Loucy (cell line): Measurements from ENCODE around the gene GPC5.
A peak's percentile ranks its signal among the peaks of the same experiment; 100 is the strongest.

ENCODE experiments used
- H2AFZ ChIP-seq: fragments of 200-600 bp; sonication (generic); 2 replicates; pipeline ENCODE4 v1.6.0; 2016; ENCODE audit warnings: antibody characterized with exemption, mild to moderate bottlenecking, low read length, moderate library complexity
- H3F3A ChIP-seq: fragments of 200-600 bp; 2 replicates; pipeline ENCODE4 v1.6.0; 2016; ENCODE audit warnings: antibody characterized with exemption, low read depth, mild to moderate bottlenecking
- H3K27me3 ChIP-seq: fragments of 200-600 bp; sonication (generic); 2 replicates; pipeline ENCODE4 v1.6.1; 2014; ENCODE audit warnings: low read length, mild to moderate bottlenecking; ENCODE audit not compliant: insufficient read depth, poor library complexity, severe bottlenecking
- H3K36me3 ChIP-seq: fragments of 200-600 bp; sonication (generic); 2 replicates; pipeline ENCODE4 v1.6.1; 2016; ENCODE audit warnings: low read length; ENCODE audit not compliant: insufficient read depth
- H3K4me1 ChIP-seq: fragments of 200-600 bp; sonication (generic); 2 replicates; pipeline ENCODE4 v1.5.1; 2014; ENCODE audit warnings: low read length, mild to moderate bottlenecking; ENCODE audit not compliant: insufficient read depth, poor library complexity, severe bottlenecking
- H3K4me2 ChIP-seq: fragments of 200-600 bp; sonication (generic); 2 replicates; pipeline ENCODE4 v1.6.0; 2014; ENCODE audit warnings: antibody characterized with exemption, low read length, low read depth, mild to moderate bottlenecking; ENCODE audit not compliant: poor library complexity, severe bottlenecking
- H3K4me3 ChIP-seq: fragments of 200-600 bp; sonication (generic); 2 replicates; pipeline ENCODE4 v1.5.1; 2014; ENCODE audit warnings: low read length, mild to moderate bottlenecking, mixed read lengths; ENCODE audit not compliant: poor library complexity, severe bottlenecking
- H3K79me2 ChIP-seq: fragments of 200-600 bp; sonication (generic); 2 replicates; pipeline ENCODE4 v1.6.1; 2014; ENCODE audit warnings: low read length; ENCODE audit not compliant: insufficient read depth
- H3K9ac ChIP-seq: fragments of 200-600 bp; sonication (generic); 2 replicates; pipeline ENCODE4 v1.6.0; 2014; ENCODE audit warnings: mild to moderate bottlenecking, low read depth, low read length, moderate library complexity; ENCODE audit not compliant: poor library complexity, severe bottlenecking
- H3K9me2 ChIP-seq: fragments of 200-600 bp; sonication (generic); replicated peaks from 2 replicates; pipeline ENCODE4 v1.6.1; 2016; ENCODE audit warnings: low read depth, low read length, mixed read lengths
- H3K9me3 ChIP-seq: fragments of 200-600 bp; sonication (generic); 2 replicates; pipeline ENCODE4 v1.6.1; 2014; ENCODE audit warnings: mild to moderate bottlenecking, antibody characterized with exemption, low read length, low read depth; ENCODE audit not compliant: insufficient read depth
- H4K20me1 ChIP-seq: fragments of 200-600 bp; sonication (generic); 2 replicates; pipeline ENCODE4 v1.6.0; 2014; ENCODE audit warnings: antibody characterized with exemption, low read length, mild to moderate bottlenecking; ENCODE audit not compliant: insufficient read depth, poor library complexity, severe bottlenecking
- CTCF ChIP-seq: fragments of 200-600 bp; sonication (generic); conservative IDR thresholded peaks from 2 replicates; pipeline ENCODE4 v1.5.1; 2014; ENCODE audit warnings: mild to moderate bottlenecking, antibody characterized with exemption, low read length
- EZH2phosphoT487 ChIP-seq: fragments of 200-600 bp; IDR thresholded peaks from 2 replicates; pipeline ENCODE4 v1.6.1; 2018; ENCODE audit warnings: antibody characterized with exemption, mild to moderate bottlenecking, moderate library complexity, borderline replicate concordance

The GPC5 gene

GRCh38 chr13:91719033-91719432, 320.6 kb downstream of the GPC5 start:
- H4K20me1 ChIP-seq = no peaks in the 10 kb centered on the region
- H3K27me3 ChIP-seq = no peaks in the 10 kb centered on the region
- H3K9ac ChIP-seq = no peak overlapping the region
- TF ChIP-seq CTCF (no peak), EZH2phosphoT487 (no peak)
- no peak overlapping the region for H3K4me3 ChIP-seq
- H3K4me2 ChIP-seq = no peak overlapping the region
- no peaks in the 10 kb centered on the region for H3K9me2 ChIP-seq
- H3K9me3 ChIP-seq = no peaks in the 10 kb centered on the region
- no peaks in the 10 kb centered on the region for H3K36me3 ChIP-seq
- H2AFZ ChIP-seq = no peak overlapping the region
- H3K79me2 ChIP-seq = no peaks in the 10 kb centered on the region
- no peaks in the 10 kb centered on the region for H3K4me1 ChIP-seq
- no peaks in the 10 kb centered on the region for H3F3A ChIP-seq

GRCh38 chr13:91721413-91721812, 323.0 kb downstream of the GPC5 start:
- Histone ChIP-seq H3K79me2 (no peaks in the 10 kb centered on the region), H3F3A (no peaks in the 10 kb centered on the region), H3K9ac (no peak overlapping the region), H3K4me1 (no peaks in the 10 kb centered on the region), H2AFZ (no peak overlapping the region), H3K36me3 (no peaks in the 10 kb centered on the region), H3K9me2 (no peaks in the 10 kb centered on the region), H4K20me1 (no peaks in the 10 kb centered on the region), H3K4me2 (no peak overlapping the region), H3K9me3 (no peaks in the 10 kb centered on the region), H3K4me3 (no peak overlapping the region), H3K27me3 (no peaks in the 10 kb centered on the region)
- TF ChIP-seq EZH2phosphoT487 (no peak), CTCF (no peak)

- Histone ChIP-seq H3K4me3 (no peak overlapping the region), H3K9me2 (no peaks in the 10 kb centered on the region), H3K27me3 (no peaks in the 10 kb centered on the region), H2AFZ (peak overlapping the region; percentile 60; the same call in 1 of the 2 replicates), H3K36me3 (no peaks in the 10 kb centered on the region), H3K9ac (no peak overlapping the region), H3K79me2 (no peaks in the 10 kb centered on the region), H3K4me1 (no peaks in the 10 kb centered on the region), H3K4me2 (no peak overlapping the region), H4K20me1 (no peaks in the 10 kb centered on the region), H3K9me3 (no peaks in the 10 kb centered on the region), H3F3A (no peaks in the 10 kb centered on the region)
- TF ChIP-seq EZH2phosphoT487 (no peak), CTCF (peak; percentile 74)
Measured at GRCh38 chr13:91722267-91722884, 324.0 kb downstream of the GPC5 start.
